K562 (cell line): ENCODE results near the gene NFIB. TPM values are rescaled to one million over a fixed set of nuclear protein-coding genes. Genes with fewer than 3 reads are reported as not detected.

Source experiments
- ATAC-seq: fragments of 200-7000 bp; cut with Tn5 transposase; 3 replicates; pipeline ENCODE4 v1.9.1; 2020; ENCODE audit warnings: moderate library complexity
- BruUV-seq: library from RNA; stranded (reverse); fragments of 400-500 nt; replicated peaks from 2 replicates; lab custom pipeline; 2021; lab: Mats Ljungman, UMichigan
- CTCF ChIA-PET: fragments of 300-600 bp; formaldehyde crosslinking; extraction: SDS; loops from one replicate; lab custom pipeline; 2021; ENCODE audit warnings: low intra/inter-chr PET ratio; lab: Yijun Ruan, JAX
- POLR2A ChIA-PET: fragments of 300-600, 350-650 bp; sonication (Branson Sonifier 250); formaldehyde crosslinking; extraction: SDS; loops from one replicate; lab custom pipeline; 2021; ENCODE audit warnings: antibody characterized with exemption, inconsistent platforms; lab: Yijun Ruan, JAX
- DNase-seq, 4 experiments: peaks; one replicate each; pipeline versions ENCODE4 v3.0.0 to v3.0.0-alpha.2; 2011 to 2018; ENCODE audit warnings: low spot score in 3 of 4, mixed read lengths in 3 of 4; ENCODE audit errors: extremely low read depth in 1 of 4
- FAIRE-seq: peaks from 2 replicates; lab custom pipeline; 2011; peaks lifted over from hg19 to GRCh38; lab: Jason Lieb, UNC
- H2AFZ ChIP-seq: 2 replicates; pipeline ENCODE4 v1.6.0; 2011; ENCODE audit warnings: low read depth, low read length, control low read depth, inconsistent platforms
- H3K27ac ChIP-seq: fragments of 200-600 bp; 3 replicates; pipeline ENCODE4 v1.8.0; 2011; ENCODE audit warnings: low read depth, mild to moderate bottlenecking, control low read depth, inconsistent platforms, low read length, moderate library complexity, mixed read lengths; ENCODE audit errors: extremely low read depth
- H3K27me3 ChIP-seq, 2 experiments: fragments of 300-600 bp in 1 of 2; 2 replicates in 1 of 2; 3 replicates in 1 of 2; pipeline versions ENCODE4 v1.6.0 to v1.8.0; 2011; ENCODE audit warnings: inconsistent platforms in 2 of 2, low read length in 2 of 2, mild to moderate bottlenecking in 1 of 2, mixed read lengths in 1 of 2, moderate library complexity in 1 of 2; ENCODE audit not compliant: control insufficient read depth in 2 of 2, insufficient read depth in 2 of 2
- H3K36me3 ChIP-seq: fragments of 300-600 bp; 3 replicates; pipeline ENCODE4 v1.8.0; 2011; ENCODE audit warnings: mild to moderate bottlenecking, low read length, inconsistent platforms; ENCODE audit not compliant: control insufficient read depth, insufficient read depth
- H3K4me1 ChIP-seq, 2 experiments: fragments of 200-600 bp in 1 of 2; replicated peaks in 1 of 2; 2 replicates in 1 of 2; 3 replicates in 1 of 2; pipeline versions ENCODE4 v1.5.1 to v1.8.0; 2011; ENCODE audit warnings: inconsistent platforms in 2 of 2, low read length in 2 of 2, mild to moderate bottlenecking in 1 of 2, mixed read lengths in 1 of 2, moderate library complexity in 1 of 2; ENCODE audit not compliant: control insufficient read depth in 2 of 2, insufficient read depth in 2 of 2
- H3K4me2 ChIP-seq: 2 replicates; pipeline ENCODE4 v1.6.1; 2011; ENCODE audit warnings: low read length, control low read depth, inconsistent platforms, mixed read lengths; ENCODE audit not compliant: insufficient read depth
- H3K4me3 ChIP-seq: fragments of 200-600 bp; sonication (generic), shearing (Covaris generic); 2 replicates; pipeline ENCODE4 v1.5.1; 2016; ENCODE audit warnings: control low read depth, inconsistent platforms
- H3K79me2 ChIP-seq: fragments of 200-600 bp; 3 replicates; pipeline ENCODE4 v1.8.0; 2011; ENCODE audit warnings: low read length, inconsistent platforms; ENCODE audit not compliant: control insufficient read depth, insufficient read depth
- H3K9ac ChIP-seq, 2 experiments: 2 replicates each; pipeline versions ENCODE4 v1.6.0 to v1.6.1; 2011; ENCODE audit warnings: low read depth in 2 of 2, low read length in 2 of 2, control low read depth in 1 of 2, inconsistent platforms in 1 of 2, mild to moderate bottlenecking in 1 of 2, mixed read lengths in 1 of 2; ENCODE audit not compliant: insufficient read depth in 1 of 2
- H3K9me1 ChIP-seq: one replicate; pipeline ENCODE4 v1.6.0; 2011; ENCODE audit warnings: inconsistent platforms, mild to moderate bottlenecking, low read length, moderate library complexity; ENCODE audit not compliant: control insufficient read depth, insufficient read depth
- H3K9me3 ChIP-seq: replicated peaks from 2 replicates; pipeline ENCODE4 v1.5.1; 2011; ENCODE audit warnings: low read depth, low read length, inconsistent platforms; ENCODE audit not compliant: control insufficient read depth, insufficient read depth
- H4K20me1 ChIP-seq: replicated peaks from 2 replicates; pipeline ENCODE4 v1.6.1; 2011; ENCODE audit warnings: low read length, inconsistent platforms, mixed read lengths; ENCODE audit not compliant: control insufficient read depth, insufficient read depth
- GATA2 ChIP-seq: sonication (generic); formaldehyde crosslinking; IDR thresholded peaks from 2 replicates; pipeline ENCODE4 v1.4.0; 2020; ENCODE audit warnings: mild to moderate bottlenecking, missing genetic modification reagents
- MBD2 ChIP-seq: sonication (generic); IDR thresholded peaks from 2 replicates; pipeline ENCODE4 v1.6.1; 2016; ENCODE audit warnings: low read depth, borderline replicate concordance
- STAT5A ChIP-seq: IDR thresholded peaks from 2 replicates; pipeline ENCODE4 v1.6.1; 2012; ENCODE audit warnings: low read length, inconsistent platforms, borderline replicate concordance
- XRCC4 ChIP-seq: IDR thresholded peaks from one replicate; pipeline ENCODE4 v1.6.1; 2011; ENCODE audit not compliant: insufficient read depth, insufficient read length; ENCODE audit errors: extremely low read depth
- ZNF140 ChIP-seq: fragments of 250-450 bp; sonication (Bioruptor Pico); IDR thresholded peaks from 2 replicates; pipeline ENCODE4 v1.8.0; 2021; ENCODE audit warnings: moderate library complexity, mild to moderate bottlenecking, inconsistent platforms
- WGBS: fragments of 100-300 bp; shearing (Covaris generic); methylation state at CpG from one replicate; pipeline ENCODE4 v1.1.6; 2016; ENCODE audit warnings: low coverage, mixed read lengths; ENCODE audit not compliant: insufficient coverage; ENCODE audit errors: missing lambda C conversion rate; 5-methylcytosine and 5-hydroxymethylcytosine counted together
- in situ Hi-C: fragments of 300-500 bp; cut with MboI; formaldehyde crosslinking; loops from 4 replicates; pipeline ENCODE4 v1.15.0; 2018; ENCODE audit warnings: inconsistent platforms, mixed read lengths
- intact Hi-C: fragments of 100-400 bp; cut with micrococcal nuclease; formaldehyde crosslinking; loops from 2 replicates; pipeline ENCODE4 v1.14.2; 2022
- polyA plus RNA-seq, 8 experiments: library from polyadenylated mRNA; depleted of rRNA in 4 of 8; stranded (reverse) in 5 of 8; unstranded in 3 of 8; fragments of >200 nt; fragmentation: Nextera tagmentation in 2 of 8; fragmentation: Illumina TruSeq in 1 of 8; extraction: Ambion mirVana in 2 of 8; extraction: Trizol in 1 of 8; gene quantifications; 2 replicates each; pipeline versions ENCODE4 v1.2.1 to v1.2.3, GENCODE V29; 2011 to 2014; ENCODE audit warnings: inconsistent platforms in 1 of 8, missing spikeins in 1 of 8
- total RNA-seq, 7 experiments: library from RNA; depleted of rRNA in 6 of 7; stranded (reverse); fragments of >200 nt in 6 of 7; fragmentation: Illumina TruSeq in 2 of 7; extraction: Trizol in 2 of 7; gene quantifications; 2 replicates each; pipeline versions ENCODE4 v1.2.1 to v1.2.3, GENCODE V29; 2011 to 2021; ENCODE audit warnings: low replicate concordance in 1 of 7
- TF ChIP-seq, protein P1 (sequence below), 3 experiments: IDR thresholded peaks in 2 of 3; conservative IDR thresholded peaks in 1 of 3; 2 replicates each; pipeline ENCODE4 v1.5.1; 2011 to 2012; ENCODE audit warnings: low read length in 3 of 3, mild to moderate bottlenecking in 3 of 3, control low read depth in 2 of 3, improper control_type of control experiment in 1 of 3, inconsistent platforms in 1 of 3, low read depth in 1 of 3, mixed read lengths in 1 of 3, moderate library complexity in 1 of 3; ENCODE audit not compliant: insufficient read depth in 2 of 3

NFIB gene
- total and polyA plus RNA-seq, 9 of the 15 experiments (the other 6 are each of a cell fraction or from before 2014, with no cell fraction given) = 1.2 to 3.3 (median 1.9) TPM

DNA sequence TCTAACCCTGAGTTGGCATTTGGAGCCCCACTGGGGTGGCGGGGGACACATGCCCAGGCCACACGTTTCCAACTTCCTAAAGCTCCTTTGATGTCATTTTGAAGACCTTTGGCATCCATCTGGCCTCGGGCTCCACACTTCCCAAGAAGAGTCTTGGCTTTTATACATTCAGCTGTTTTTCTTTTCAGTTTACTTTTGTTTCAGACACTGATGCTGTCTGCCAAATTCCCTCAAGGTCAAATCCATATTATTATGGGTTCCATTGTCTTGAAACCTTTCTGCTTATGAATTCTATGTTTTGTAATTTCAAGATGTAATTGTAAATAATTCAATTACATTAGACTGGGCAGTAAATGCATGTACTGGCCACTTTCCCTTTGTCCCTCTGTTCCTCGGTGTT, 23.7 kb upstream of the NFIB start:
- H3K4me3 ChIP-seq = no peak overlapping the region
- no peak overlapping the region for H2AFZ ChIP-seq
- H3K79me2 ChIP-seq = no peaks in the 10 kb centered on the region
- POLR2A ChIA-PET = no interaction called here
- DNase-seq (no peak), FAIRE-seq (no peak), ATAC-seq (no peak)
- in situ Hi-C loops = no loop called here
- no peak overlapping the region for H3K9ac ChIP-seq
- intact Hi-C loops = no loop called here
- no peaks in the 10 kb centered on the region for H4K20me1 ChIP-seq
- BruUV-seq = no TSS peak
- peaks cover 2 to 4% of the 10 kb centered on the region in 2 experiments; a peak in 1 of 5 replicates for H3K27me3 ChIP-seq
- no peaks in the 10 kb centered on the region for H3K9me1 ChIP-seq
- TF ChIP-seq, protein P1, sequence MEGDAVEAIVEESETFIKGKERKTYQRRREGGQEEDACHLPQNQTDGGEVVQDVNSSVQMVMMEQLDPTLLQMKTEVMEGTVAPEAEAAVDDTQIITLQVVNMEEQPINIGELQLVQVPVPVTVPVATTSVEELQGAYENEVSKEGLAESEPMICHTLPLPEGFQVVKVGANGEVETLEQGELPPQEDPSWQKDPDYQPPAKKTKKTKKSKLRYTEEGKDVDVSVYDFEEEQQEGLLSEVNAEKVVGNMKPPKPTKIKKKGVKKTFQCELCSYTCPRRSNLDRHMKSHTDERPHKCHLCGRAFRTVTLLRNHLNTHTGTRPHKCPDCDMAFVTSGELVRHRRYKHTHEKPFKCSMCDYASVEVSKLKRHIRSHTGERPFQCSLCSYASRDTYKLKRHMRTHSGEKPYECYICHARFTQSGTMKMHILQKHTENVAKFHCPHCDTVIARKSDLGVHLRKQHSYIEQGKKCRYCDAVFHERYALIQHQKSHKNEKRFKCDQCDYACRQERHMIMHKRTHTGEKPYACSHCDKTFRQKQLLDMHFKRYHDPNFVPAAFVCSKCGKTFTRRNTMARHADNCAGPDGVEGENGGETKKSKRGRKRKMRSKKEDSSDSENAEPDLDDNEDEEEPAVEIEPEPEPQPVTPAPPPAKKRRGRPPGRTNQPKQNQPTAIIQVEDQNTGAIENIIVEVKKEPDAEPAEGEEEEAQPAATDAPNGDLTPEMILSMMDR (IDR thresholded peaks at IDR 0.05 in 2 of 3, conservative IDR thresholded peaks at IDR 0.05 in 1 of 3; ENCODE audit: insufficient read depth in 2 of 3, low read depth in 1 of 3, low read length in 3 of 3) = no peak
- TF ChIP-seq STAT5A = no peak
- no peak for TF ChIP-seq XRCC4
- no peak for TF ChIP-seq GATA2
- no peak for TF ChIP-seq ZNF140 (CRISPR knock-in tag)
- TF ChIP-seq MBD2 = no peak
- no peak overlapping the region for H3K4me2 ChIP-seq
- no peak overlapping the region for H3K27ac ChIP-seq
- H3K4me1 ChIP-seq = no peaks in the 10 kb centered on the region
- no peaks in the 10 kb centered on the region for H3K36me3 ChIP-seq
- CTCF ChIA-PET = no interaction called here
- 24% methylated on average over 4 of the region's 4 CpGs for WGBS
- H3K9me3 ChIP-seq = no peaks in the 10 kb centered on the region
